NCI-H1436 (cell line): ENCODE data around the gene RSPH3.

Source experiments
- DNase-seq: peaks from one replicate; lab custom pipeline; 2025; lab: John Stamatoyannopoulos, UW

Gene RSPH3

DNA sequence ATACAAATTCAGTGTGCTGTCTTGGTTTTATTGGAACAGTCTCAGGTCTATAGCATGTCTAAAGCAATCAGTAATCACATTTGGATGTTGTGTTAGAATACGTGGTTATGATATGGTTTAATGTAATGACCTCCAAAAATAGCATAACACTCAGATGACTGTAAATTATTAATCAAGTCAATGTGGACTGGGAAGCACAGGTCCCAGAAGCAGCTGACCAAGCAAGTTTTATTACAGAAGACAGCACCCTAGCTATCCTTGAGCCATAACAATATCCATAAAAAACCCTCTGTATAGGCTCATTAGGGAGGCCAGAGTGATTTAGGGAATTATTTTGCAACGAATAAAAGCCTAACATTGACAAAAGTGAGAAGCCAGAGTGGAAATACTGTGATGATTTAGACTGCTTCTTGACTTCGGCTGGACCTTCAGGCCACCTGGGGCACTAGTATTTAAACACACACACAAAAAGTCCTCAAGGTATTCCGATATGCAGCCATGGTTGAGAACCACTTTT, 66.9 kb downstream of the RSPH3 start:
- no peak for DNase-seq

DNA sequence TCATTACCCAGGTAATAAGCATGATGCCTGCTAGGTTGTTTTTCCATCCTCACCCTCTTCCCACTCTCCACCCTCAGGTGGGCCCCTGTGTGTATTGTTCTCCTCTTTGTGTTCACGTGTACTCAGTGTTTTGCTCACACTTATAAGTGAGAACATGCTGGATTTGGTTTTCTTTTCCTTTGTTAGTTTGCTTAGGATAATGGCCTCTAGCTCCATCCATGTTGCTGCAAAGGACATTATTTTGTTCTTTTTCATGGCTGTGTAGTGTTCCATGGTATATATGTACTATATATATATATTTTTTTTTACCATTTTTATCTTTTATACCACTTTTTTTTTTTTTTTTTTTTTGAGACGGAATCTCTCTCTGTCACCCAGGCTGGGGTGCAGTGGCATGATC, 71.9 kb downstream of the RSPH3 start:
- no peak for DNase-seq

DNA sequence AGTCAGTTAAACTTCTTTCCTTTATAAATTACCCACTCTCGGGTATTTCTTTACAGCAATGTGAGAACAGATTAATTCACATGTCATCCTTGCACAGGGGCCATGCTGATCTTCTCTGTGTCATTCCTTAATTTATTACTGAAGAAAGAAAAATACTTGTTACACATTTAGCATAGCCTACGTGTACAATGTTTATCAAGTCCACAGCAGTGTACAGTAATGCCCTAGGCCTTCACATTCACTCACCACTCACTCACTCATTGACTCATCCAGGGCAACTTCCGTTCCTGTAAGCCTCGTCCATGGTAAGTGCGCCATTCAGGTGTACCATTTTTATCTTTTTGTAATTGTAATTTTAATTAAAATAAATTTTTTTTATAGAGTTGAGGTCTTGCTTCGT, 73.6 kb downstream of the RSPH3 start:
- DNase-seq, result no peak

GRCh38 chr6:158924499-158925455, 75.2 kb downstream of the RSPH3 start:
- no peak for DNase-seq

DNA sequence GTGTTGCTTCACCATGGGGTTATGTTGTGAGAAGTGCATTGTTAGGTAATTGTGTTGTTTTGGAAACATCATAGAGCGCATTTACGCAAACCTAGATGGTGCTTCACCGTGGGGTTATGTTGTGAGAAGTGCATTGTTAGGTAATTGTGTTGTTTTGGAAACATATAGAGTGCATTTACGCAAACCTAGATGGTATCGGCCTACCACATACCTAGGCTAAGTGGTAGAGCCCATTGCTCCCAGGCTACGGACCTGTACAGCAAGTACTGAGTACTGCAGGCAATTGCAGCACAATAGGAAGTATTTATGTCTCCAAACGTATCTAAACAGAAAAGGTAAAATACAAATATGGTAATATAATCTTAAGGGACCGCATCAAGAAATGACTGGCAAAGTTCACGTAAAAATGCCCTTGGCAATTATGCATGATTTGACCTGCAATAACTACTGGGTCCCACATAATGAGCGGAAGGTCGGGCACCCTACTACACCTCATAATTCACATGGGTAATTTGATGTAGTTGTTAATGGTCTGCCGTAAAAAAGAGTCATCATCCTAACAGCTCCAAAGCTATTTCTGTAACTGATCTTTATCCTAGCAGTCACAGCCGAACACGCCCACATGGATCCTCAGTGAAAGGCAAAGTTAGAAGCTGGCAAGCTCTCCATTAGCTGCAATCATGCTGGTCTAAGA, 76.0 kb downstream of the RSPH3 start:
- DNase-seq, result no peak
